ENCODE data around the gene ZNF76. TPM values are rescaled to one million over a fixed set of nuclear protein-coding genes. Genes with fewer than 3 reads are reported as not detected.

ZNF76 gene
- total and polyA plus RNA-seq, 2 of the 8 experiments (the other 6 are each of a cell fraction or from before 2014, with no cell fraction given): 17.9 to 23.9 TPM

DNA sequence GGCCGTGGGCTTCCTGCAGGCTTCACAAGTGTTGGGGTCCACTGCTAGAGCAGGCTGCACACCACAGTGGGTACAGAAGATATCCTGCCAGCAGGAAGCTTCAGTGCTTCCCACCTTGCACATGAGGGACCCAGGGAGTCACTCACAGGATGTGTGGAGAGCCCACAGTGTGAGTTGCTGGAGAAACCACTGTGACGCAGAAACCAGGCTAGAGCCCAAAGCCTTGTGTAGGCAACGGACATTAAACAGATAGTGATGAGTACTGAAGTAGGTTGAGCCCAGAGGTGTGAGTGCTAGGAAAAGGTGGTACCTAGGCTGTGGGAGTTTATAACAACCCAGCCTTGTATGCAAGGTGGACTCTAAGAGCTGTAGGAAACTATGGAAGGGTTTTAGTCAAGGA lies 19.2 kb downstream of the ZNF76 start (continued):
- TF ChIP-seq, protein P1, sequence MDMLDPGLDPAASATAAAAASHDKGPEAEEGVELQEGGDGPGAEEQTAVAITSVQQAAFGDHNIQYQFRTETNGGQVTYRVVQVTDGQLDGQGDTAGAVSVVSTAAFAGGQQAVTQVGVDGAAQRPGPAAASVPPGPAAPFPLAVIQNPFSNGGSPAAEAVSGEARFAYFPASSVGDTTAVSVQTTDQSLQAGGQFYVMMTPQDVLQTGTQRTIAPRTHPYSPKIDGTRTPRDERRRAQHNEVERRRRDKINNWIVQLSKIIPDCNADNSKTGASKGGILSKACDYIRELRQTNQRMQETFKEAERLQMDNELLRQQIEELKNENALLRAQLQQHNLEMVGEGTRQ (IDR thresholded peaks at IDR 0.05; ENCODE audit: low read length): no peak
- TF ChIP-seq CHD2 (IDR thresholded peaks at IDR 0.05; ENCODE audit: low read length): no peak
- TF ChIP-seq JUN (IDR thresholded peaks at IDR 0.05; ENCODE audit: low read depth, low read length): no peak
- no peak for TF ChIP-seq PHF8 (conservative IDR thresholded peaks at IDR 0.05; ENCODE audit: low read depth, low read length)
